ENCODE measurements around the gene JAK1.
"Not testable (repeated sequence)": the region's sequence is repeated elsewhere in the genome, so short reads cannot be mapped to it uniquely, and the experiment has no call there.

JAK1 gene

GRCh38 chr1:64921771-64922170 lies 44.6 kb downstream of the JAK1 start:
- DNase-seq (ENCODE audit: low read depth) = no peak

- peak; percentile 78 for DNase-seq (ENCODE audit: low read depth)
Measured at GRCh38 chr1:64920941-64921589, 45.3 kb downstream of the JAK1 start.

GRCh38 chr1:64919120-64919519 lies 47.2 kb downstream of the JAK1 start:
- DNase-seq (ENCODE audit: low read depth) = not testable (repeated sequence)

GRCh38 chr1:64917907-64918306 lies 48.4 kb downstream of the JAK1 start:
- DNase-seq (ENCODE audit: low read depth) = no peak

GRCh38 chr1:64917328-64917861 lies 49.0 kb downstream of the JAK1 start:
- peak; percentile 99 for DNase-seq (ENCODE audit: low read depth)

- no peak for DNase-seq (ENCODE audit: low read depth)
Measured at GRCh38 chr1:64915381-64916274, 50.7 kb downstream of the JAK1 start.

GRCh38 chr1:64913361-64914015 lies 52.9 kb downstream of the JAK1 start:
- DNase-seq (ENCODE audit: low read depth) = no peak

- no peak for DNase-seq (ENCODE audit: low read depth)
Measured at GRCh38 chr1:64912191-64912590, 54.2 kb downstream of the JAK1 start.

GRCh38 chr1:64911326-64911725 lies 55.0 kb downstream of the JAK1 start:
- DNase-seq (ENCODE audit: low read depth) = no peak

GRCh38 chr1:64909031-64909430 lies 57.3 kb downstream of the JAK1 start:
- no peak for DNase-seq (ENCODE audit: low read depth)

- no peak for DNase-seq (ENCODE audit: low read depth)
Measured at GRCh38 chr1:64908575-64908974, 57.8 kb downstream of the JAK1 start.

- no peak for DNase-seq (ENCODE audit: low read depth)
Measured at GRCh38 chr1:64906447-64906846, 59.9 kb downstream of the JAK1 start.

- no peak for DNase-seq (ENCODE audit: low read depth)
Measured at GRCh38 chr1:64903593-64903992, 62.8 kb downstream of the JAK1 start.

GRCh38 chr1:64901663-64902062 lies 64.7 kb downstream of the JAK1 start:
- DNase-seq (ENCODE audit: low read depth) = no peak

- DNase-seq (ENCODE audit: low read depth) = no peak
Measured at GRCh38 chr1:64900916-64901315, 65.4 kb downstream of the JAK1 start.

GRCh38 chr1:64898107-64898861 lies 68.1 kb downstream of the JAK1 start:
- DNase-seq (ENCODE audit: low read depth) = peak; percentile 90

GRCh38 chr1:64896551-64896950 lies 69.8 kb downstream of the JAK1 start:
- DNase-seq (ENCODE audit: low read depth) = no peak

GRCh38 chr1:64895500-64895899 lies 70.8 kb downstream of the JAK1 start:
- DNase-seq (ENCODE audit: low read depth) = no peak

- no peak for DNase-seq (ENCODE audit: low read depth)
Measured at GRCh38 chr1:64894438-64895196, 71.7 kb downstream of the JAK1 start.

GRCh38 chr1:64893921-64894320 lies 72.4 kb downstream of the JAK1 start:
- no peak for DNase-seq (ENCODE audit: low read depth)

Measured in HS-27A (cell line).